B cell (primary cell): ENCODE measurements around the gene LAMA2.

Source experiments
- CTCF ChIP-seq: fragments of 200-600 bp; IDR thresholded peaks from one replicate; pipeline ENCODE4 v1.8.0; 2022; ENCODE audit warnings: antibody characterized with exemption, mild to moderate bottlenecking
- EZH2 ChIP-seq: IDR thresholded peaks from 2 replicates; pipeline ENCODE4 v1.6.1; 2012; ENCODE audit warnings: borderline replicate concordance, low read depth, mild to moderate bottlenecking, moderate library complexity, low read length; ENCODE audit not compliant: insufficient read depth, poor library complexity, severe bottlenecking

- TF ChIP-seq CTCF (no peak), EZH2 (no peak)
These were observed 675.3 kb downstream of the LAMA2 start for GRCh38 chr6:129558248-129558647.
